OCI-LY7 (cell line): Measurements from ENCODE around the gene UVSSA. TPM values are rescaled to one million over a fixed set of nuclear protein-coding genes. Genes with fewer than 3 reads are reported as not detected.

ENCODE experiments used
- BruUV-seq: library from RNA; stranded (reverse); fragments of 400-500 nt; replicated peaks from 2 replicates; lab custom pipeline; 2021; lab: Mats Ljungman, UMichigan
- CTCF ChIA-PET: fragments of 300-600 bp; sonication (Branson Sonifier 250); formaldehyde crosslinking; loops from one replicate; lab custom pipeline; 2022; ENCODE audit warnings: antibody characterized with exemption; ENCODE audit not compliant: unreplicated experiment; lab: Charles Lee
- POLR2A ChIA-PET: fragments of 300-600 bp; sonication (Branson Sonifier 250); formaldehyde crosslinking; loops from one replicate; lab custom pipeline; 2022; ENCODE audit warnings: antibody characterized with exemption; lab: Charles Lee
- DNase-seq: peaks from one replicate; pipeline ENCODE4 v3.0.0-alpha.2; 2015; ENCODE audit warnings: low spot score
- H2AFZ ChIP-seq: fragments of 200-600 bp; sonication (generic), shearing (Covaris generic); 2 replicates; pipeline ENCODE4 v1.6.1; 2014; ENCODE audit warnings: mild to moderate bottlenecking, antibody characterized with exemption, low read length, moderate library complexity
- H3K27ac ChIP-seq: fragments of 200-600 bp; sonication (generic); 2 replicates; pipeline ENCODE4 v1.5.1; 2014; ENCODE audit warnings: mixed run types, low read depth, mild to moderate bottlenecking, moderate library complexity, low read length, inconsistent platforms; ENCODE audit not compliant: poor library complexity, severe bottlenecking
- H3K36me3 ChIP-seq: fragments of 200-600 bp; sonication (generic); 2 replicates; pipeline ENCODE4 v1.6.1; 2014; ENCODE audit warnings: mild to moderate bottlenecking, antibody characterized with exemption, low read length, moderate library complexity, mixed read lengths; ENCODE audit not compliant: insufficient read depth
- H3K4me1 ChIP-seq: fragments of 200-600 bp; sonication (generic); 2 replicates; pipeline ENCODE4 v1.5.1; 2014; ENCODE audit warnings: mild to moderate bottlenecking, low read length; ENCODE audit not compliant: insufficient read depth, poor library complexity, severe bottlenecking
- H3K4me2 ChIP-seq: fragments of 200-600 bp; sonication (generic); 2 replicates; pipeline ENCODE4 v1.6.1; 2014; ENCODE audit warnings: mild to moderate bottlenecking, low read length
- H3K4me3 ChIP-seq: fragments of 200-600 bp; sonication (generic); 2 replicates; pipeline ENCODE4 v1.5.1; 2014; ENCODE audit warnings: mild to moderate bottlenecking, low read depth, low read length; ENCODE audit not compliant: poor library complexity, severe bottlenecking
- H3K79me2 ChIP-seq: fragments of 200-600 bp; sonication (generic); 2 replicates; pipeline ENCODE4 v1.6.1; 2016; ENCODE audit warnings: low read depth, mild to moderate bottlenecking, low read length, moderate library complexity, mixed read lengths; ENCODE audit not compliant: insufficient read depth
- H3K9me2 ChIP-seq: fragments of 200-600 bp; sonication (generic); 2 replicates; pipeline ENCODE4 v1.6.1; 2016; ENCODE audit warnings: mild to moderate bottlenecking, low read length, mixed read lengths; ENCODE audit not compliant: insufficient read depth
- H3K9me3 ChIP-seq: fragments of 200-600 bp; sonication (generic); 2 replicates; pipeline ENCODE4 v1.6.1; 2014; ENCODE audit warnings: mild to moderate bottlenecking, mixed run types, low read length, mixed read lengths
- H4K20me1 ChIP-seq: fragments of 200-600 bp; sonication (generic); 2 replicates; pipeline ENCODE4 v1.6.1; 2014; ENCODE audit warnings: mild to moderate bottlenecking, antibody characterized with exemption, low read length, moderate library complexity, mixed read lengths; ENCODE audit not compliant: insufficient read depth
- EZH2phosphoT487 ChIP-seq: fragments of 200-600 bp; sonication (generic); IDR thresholded peaks from 2 replicates; pipeline ENCODE4 v1.6.1; 2018; ENCODE audit warnings: low read depth, borderline replicate concordance, mild to moderate bottlenecking, mixed run types, antibody characterized with exemption, low read length, moderate library complexity, mixed read lengths
- intact Hi-C: fragments of 100-400 bp; cut with micrococcal nuclease; formaldehyde crosslinking; loops from one replicate; pipeline ENCODE4 v1.10.0; 2022; ENCODE audit not compliant: unreplicated experiment
- total RNA-seq, 2 experiments: library from RNA; depleted of rRNA in 1 of 2; stranded (reverse); fragments of >200 nt in 1 of 2; shearing (Covaris generic) in 1 of 2; gene quantifications; 2 replicates each; pipeline ENCODE4 v1.2.3, GENCODE V29; 2014 to 2022
- TF ChIP-seq, protein P1 (sequence below): fragments of 200-600 bp; sonication (generic); conservative IDR thresholded peaks from 2 replicates; pipeline ENCODE4 v1.5.1; 2014; ENCODE audit warnings: mild to moderate bottlenecking, antibody characterized with exemption, low read length, moderate library complexity, mixed read lengths

UVSSA gene
- total RNA-seq, 2 experiments from 2014 or later, result 13.2 to 43.2 TPM

DNA sequence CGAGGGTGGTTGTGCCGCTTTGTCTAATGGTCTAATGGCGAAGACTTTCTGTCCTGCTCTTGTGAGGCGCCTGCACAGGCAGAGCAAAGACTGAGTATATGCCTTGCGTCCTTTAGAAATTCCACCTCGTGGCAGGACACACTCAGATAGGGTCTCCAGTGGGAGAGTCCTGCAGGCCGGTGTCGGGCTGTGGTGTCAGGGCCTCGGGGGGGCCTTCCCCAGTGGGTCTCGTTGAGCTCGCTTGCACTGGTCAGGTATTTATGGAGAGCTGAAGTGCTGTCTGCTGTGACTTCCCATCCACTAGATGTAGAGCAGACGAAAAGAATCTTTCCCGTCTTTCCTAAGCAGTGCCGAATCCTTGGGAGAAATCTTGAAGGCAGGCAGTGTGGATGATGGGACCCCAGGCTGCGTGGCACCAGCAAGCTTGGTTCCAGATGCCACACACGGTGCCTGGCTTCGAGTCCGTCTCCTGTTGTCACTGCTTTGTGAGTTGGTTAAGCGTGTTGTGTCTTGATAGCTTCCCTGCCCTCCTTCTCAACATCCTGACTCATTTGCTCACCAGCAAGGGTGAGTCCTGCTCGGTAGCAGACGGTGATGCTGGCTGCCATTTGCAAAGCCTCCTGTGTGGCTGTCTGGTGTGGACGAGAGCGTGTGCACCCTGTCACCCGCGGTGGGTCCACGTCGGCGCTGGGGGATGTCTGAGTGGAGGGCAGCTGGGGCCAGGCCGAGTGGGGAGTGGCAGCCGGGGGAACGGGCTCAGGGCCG is 36.8 kb upstream of the UVSSA start:
- Histone ChIP-seq H3K4me1 (peaks cover 56% of the 10 kb centered on the region), H3K79me2 (peaks cover 52% of the 10 kb centered on the region), H3K4me2 (peak overlapping the region; percentile 70), H3K4me3 (no peak overlapping the region), H3K36me3 (peaks cover 43% of the 10 kb centered on the region), H3K9me3 (peaks cover 7% of the 10 kb centered on the region; the same call in 1 of the 2 replicates), H3K27ac (peak overlapping the region; percentile 77), H4K20me1 (peaks cover 14% of the 10 kb centered on the region; the same call in 1 of the 2 replicates), H2AFZ (no peak overlapping the region), H3K9me2 (no peaks in the 10 kb centered on the region)
- intact Hi-C loops, result no loop called here
- no peak for DNase-seq
- ChIA-PET POLR2A (interaction anchor here (0.9 to 1.6 kb wide), 2 partner anchors 33 to 43 kb away, joined by 3 read pairs; no protein-coding TSS in a partner anchor), CTCF (no interaction called here)
- no TSS peak for BruUV-seq
- TF ChIP-seq, protein P1, sequence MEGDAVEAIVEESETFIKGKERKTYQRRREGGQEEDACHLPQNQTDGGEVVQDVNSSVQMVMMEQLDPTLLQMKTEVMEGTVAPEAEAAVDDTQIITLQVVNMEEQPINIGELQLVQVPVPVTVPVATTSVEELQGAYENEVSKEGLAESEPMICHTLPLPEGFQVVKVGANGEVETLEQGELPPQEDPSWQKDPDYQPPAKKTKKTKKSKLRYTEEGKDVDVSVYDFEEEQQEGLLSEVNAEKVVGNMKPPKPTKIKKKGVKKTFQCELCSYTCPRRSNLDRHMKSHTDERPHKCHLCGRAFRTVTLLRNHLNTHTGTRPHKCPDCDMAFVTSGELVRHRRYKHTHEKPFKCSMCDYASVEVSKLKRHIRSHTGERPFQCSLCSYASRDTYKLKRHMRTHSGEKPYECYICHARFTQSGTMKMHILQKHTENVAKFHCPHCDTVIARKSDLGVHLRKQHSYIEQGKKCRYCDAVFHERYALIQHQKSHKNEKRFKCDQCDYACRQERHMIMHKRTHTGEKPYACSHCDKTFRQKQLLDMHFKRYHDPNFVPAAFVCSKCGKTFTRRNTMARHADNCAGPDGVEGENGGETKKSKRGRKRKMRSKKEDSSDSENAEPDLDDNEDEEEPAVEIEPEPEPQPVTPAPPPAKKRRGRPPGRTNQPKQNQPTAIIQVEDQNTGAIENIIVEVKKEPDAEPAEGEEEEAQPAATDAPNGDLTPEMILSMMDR, result no peak
- TF ChIP-seq EZH2phosphoT487, result no peak

DNA sequence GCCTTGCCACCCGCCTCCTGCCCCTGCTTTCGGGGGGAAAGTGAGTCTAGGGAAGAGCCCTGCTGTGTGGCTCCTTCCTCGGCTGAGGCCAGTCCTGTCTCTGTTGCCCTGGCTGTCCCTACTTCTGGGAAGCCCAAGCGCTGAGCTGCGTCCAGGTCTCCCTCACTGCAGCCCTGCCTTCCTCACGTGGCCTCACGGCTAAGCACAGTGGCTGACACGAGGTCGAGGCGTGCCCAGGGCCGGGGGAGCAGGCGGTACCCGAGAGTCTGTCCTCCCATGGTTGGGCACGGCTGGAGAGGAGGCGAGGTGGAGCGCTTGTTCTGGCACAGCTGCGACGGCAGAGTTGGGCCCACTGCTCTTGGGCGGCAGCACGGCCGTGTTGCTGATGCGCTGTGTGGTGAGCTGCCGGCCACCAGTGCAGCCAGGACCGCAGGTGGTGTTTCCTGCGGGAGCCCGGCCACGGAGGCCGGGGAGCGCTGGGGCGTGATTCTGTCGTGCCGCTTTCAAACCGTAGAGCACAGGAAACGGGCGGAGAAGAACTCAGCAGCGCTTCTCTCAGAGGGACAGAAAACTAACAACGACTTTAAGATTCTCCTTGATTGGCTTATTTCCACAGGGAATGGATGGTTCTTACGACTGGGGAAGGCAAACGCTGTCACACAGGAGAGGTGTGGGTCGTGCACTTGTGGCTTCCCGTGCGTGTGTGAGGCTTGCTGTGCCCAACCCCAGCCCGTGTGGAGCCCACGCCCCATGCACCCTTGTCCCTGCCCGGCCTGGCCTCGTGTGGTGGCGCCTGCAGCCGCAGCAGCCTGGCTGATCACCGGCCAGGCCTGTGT is 36.0 kb upstream of the UVSSA start:
- CTCF ChIA-PET, result no interaction called here
- H3K79me2 ChIP-seq, result peaks cover 51% of the 10 kb centered on the region
- BruUV-seq, result no TSS peak
- peaks cover 14% of the 10 kb centered on the region; the same call in 1 of the 2 replicates for H4K20me1 ChIP-seq
- peaks cover 45% of the 10 kb centered on the region for H3K36me3 ChIP-seq
- no peak overlapping the region for H2AFZ ChIP-seq
- no peaks in the 10 kb centered on the region for H3K9me2 ChIP-seq
- TF ChIP-seq, protein P1, result no peak
- no peak for TF ChIP-seq EZH2phosphoT487
- intact Hi-C loops, result no loop called here
- peak overlapping the region; percentile 77 for H3K27ac ChIP-seq
- POLR2A ChIA-PET, result no interaction called here
- H3K9me3 ChIP-seq, result peaks cover 7% of the 10 kb centered on the region; the same call in 1 of the 2 replicates
- peak overlapping the region; percentile 30 for H3K4me3 ChIP-seq
- peak overlapping the region; percentile 70 for H3K4me2 ChIP-seq
- peak; percentile 73 for DNase-seq
- peaks cover 56% of the 10 kb centered on the region for H3K4me1 ChIP-seq
